Measurements from ENCODE around the gene OR14I1.

- TF ChIP-seq EZH2 (IDR thresholded peaks at IDR 0.05; ENCODE audit: borderline replicate concordance, low read length), result no peak
- TF ChIP-seq CTCF (IDR thresholded peaks at IDR 0.05; ENCODE audit: low read length), result no peak
Measured at GRCh38 chr1:248670003-248670402, 32.6 kb downstream of the OR14I1 start.
